Endodermal cell (in vitro differentiated cells): ENCODE data around the gene KLHL3. TPM values are rescaled to one million over a fixed set of nuclear protein-coding genes. Genes with fewer than 3 reads are reported as not detected.

ENCODE experiments used
- DNase-seq: peaks from one replicate; pipeline ENCODE4 v3.0.0-alpha.2; 2017
- H3K27ac ChIP-seq: 2 replicates; pipeline ENCODE4 v1.5.1; 2013; ENCODE audit warnings: mild to moderate bottlenecking, low read depth, low read length, moderate library complexity
- H3K27me3 ChIP-seq: 2 replicates; pipeline ENCODE4 v1.6.1; 2013; ENCODE audit warnings: mild to moderate bottlenecking, low read length, moderate library complexity; ENCODE audit not compliant: insufficient read depth, control insufficient read depth, poor library complexity, severe bottlenecking
- H3K36me3 ChIP-seq: 2 replicates; pipeline ENCODE4 v1.7.0; 2013; ENCODE audit warnings: mild to moderate bottlenecking, low read length, moderate library complexity; ENCODE audit not compliant: control insufficient read depth, insufficient read depth
- H3K4me1 ChIP-seq: one replicate; pipeline ENCODE4 v1.7.0; 2013; ENCODE audit warnings: low read length; ENCODE audit not compliant: control insufficient read depth, insufficient read depth
- H3K4me3 ChIP-seq: 2 replicates; pipeline ENCODE4 v1.5.1; 2013; ENCODE audit warnings: mild to moderate bottlenecking, low read length, moderate library complexity
- H3K9ac ChIP-seq: 2 replicates; pipeline ENCODE4 v1.6.1; 2013; ENCODE audit warnings: mild to moderate bottlenecking, low read length, moderate library complexity; ENCODE audit not compliant: poor library complexity, severe bottlenecking; ENCODE audit errors: extremely low read depth
- H3K9me3 ChIP-seq: 2 replicates; pipeline ENCODE4 v1.6.1; 2013; ENCODE audit warnings: mild to moderate bottlenecking, low read length, moderate library complexity; ENCODE audit not compliant: control insufficient read depth
- H3K27ac Mint-ChIP-seq: 2 replicates; pipeline ENCODE4 v1.8.0; 2020; ENCODE audit warnings: mixed read lengths
- H3K27me3 Mint-ChIP-seq: 2 replicates; pipeline ENCODE4 v1.8.0; 2021; ENCODE audit warnings: mild to moderate bottlenecking, mixed read lengths; ENCODE audit not compliant: insufficient read depth
- H3K36me3 Mint-ChIP-seq: 2 replicates; pipeline ENCODE4 v1.8.0; 2020; ENCODE audit warnings: low read depth, mixed read lengths
- H3K4me1 Mint-ChIP-seq: 2 replicates; pipeline ENCODE4 v1.8.0; 2020; ENCODE audit warnings: mixed read lengths
- H3K4me3 Mint-ChIP-seq: 2 replicates; pipeline ENCODE4 v1.8.0; 2020; ENCODE audit warnings: mild to moderate bottlenecking, moderate library complexity, mixed read lengths
- H3K9me3 Mint-ChIP-seq: 2 replicates; pipeline ENCODE4 v1.8.0; 2020; ENCODE audit warnings: mild to moderate bottlenecking, mixed read lengths
- WGBS, 2 experiments: methylation state at CpG; one replicate each; pipeline versions ENCODE4 v1.1.5 to v1.1.7; 2013; ENCODE audit warnings: missing lambda C conversion rate in 2 of 2, mixed read lengths in 1 of 2; ENCODE audit not compliant: insufficient coverage in 1 of 2, insufficient read length in 1 of 2; 5-methylcytosine and 5-hydroxymethylcytosine counted together
- total RNA-seq, 2 donors: library from RNA; stranded (reverse); fragmentation: NEBNext Ultra II Directional in 1 of 2; extraction: Animal tissue kit (Norgen Biotek cat#: 25700) in 1 of 2; gene quantifications; 2 replicates in 1 of 2; 3 replicates in 1 of 2; pipeline ENCODE4 v1.2.1, GENCODE V29; 2021
- TF ChIP-seq, protein P1 (sequence below): fragments of 200-600 bp; sonication (generic); conservative IDR thresholded peaks from 2 replicates; pipeline ENCODE4 v1.5.0; 2021; ENCODE audit warnings: antibody characterized with exemption, mild to moderate bottlenecking

KLHL3 gene
- total RNA-seq, 2 donors from 2014 or later = 17.5 to 19.4 TPM

DNA sequence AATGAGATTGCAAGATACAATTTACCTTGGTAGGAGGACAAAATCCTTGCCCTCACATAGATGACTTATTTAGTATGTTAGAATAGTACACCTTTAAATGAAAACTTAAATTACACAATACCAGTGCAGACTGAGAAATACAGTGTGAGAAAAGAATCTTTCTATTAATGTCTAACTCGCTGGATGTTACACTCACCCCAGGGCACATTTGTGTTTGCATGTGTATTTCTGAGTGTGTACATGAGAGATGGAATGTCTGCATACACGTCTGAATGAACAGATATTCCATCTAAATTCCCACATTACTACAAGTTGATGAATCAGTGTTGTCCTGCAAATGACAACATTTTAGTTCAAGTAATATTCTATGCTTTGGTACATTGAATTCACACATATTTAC is 99.8 kb downstream of the KLHL3 start:
- Mint-ChIP-seq H3K4me3 (no peak overlapping the region), H3K27me3 (no peaks in the 10 kb centered on the region), H3K9me3 (peaks cover 2% of the 10 kb centered on the region), H3K4me1 (peaks cover 8% of the 10 kb centered on the region), H3K27ac (no peak overlapping the region), H3K36me3 (peaks cover 44% of the 10 kb centered on the region)
- 86% methylated on average over 2 of the region's 2 CpGs; no CpG with 5 or more reads in 1 of the 2 experiments for WGBS, 2 experiments
- H3K9me3 ChIP-seq = no peaks in the 10 kb centered on the region
- no peak overlapping the region for H3K9ac ChIP-seq
- TF ChIP-seq, protein P1, sequence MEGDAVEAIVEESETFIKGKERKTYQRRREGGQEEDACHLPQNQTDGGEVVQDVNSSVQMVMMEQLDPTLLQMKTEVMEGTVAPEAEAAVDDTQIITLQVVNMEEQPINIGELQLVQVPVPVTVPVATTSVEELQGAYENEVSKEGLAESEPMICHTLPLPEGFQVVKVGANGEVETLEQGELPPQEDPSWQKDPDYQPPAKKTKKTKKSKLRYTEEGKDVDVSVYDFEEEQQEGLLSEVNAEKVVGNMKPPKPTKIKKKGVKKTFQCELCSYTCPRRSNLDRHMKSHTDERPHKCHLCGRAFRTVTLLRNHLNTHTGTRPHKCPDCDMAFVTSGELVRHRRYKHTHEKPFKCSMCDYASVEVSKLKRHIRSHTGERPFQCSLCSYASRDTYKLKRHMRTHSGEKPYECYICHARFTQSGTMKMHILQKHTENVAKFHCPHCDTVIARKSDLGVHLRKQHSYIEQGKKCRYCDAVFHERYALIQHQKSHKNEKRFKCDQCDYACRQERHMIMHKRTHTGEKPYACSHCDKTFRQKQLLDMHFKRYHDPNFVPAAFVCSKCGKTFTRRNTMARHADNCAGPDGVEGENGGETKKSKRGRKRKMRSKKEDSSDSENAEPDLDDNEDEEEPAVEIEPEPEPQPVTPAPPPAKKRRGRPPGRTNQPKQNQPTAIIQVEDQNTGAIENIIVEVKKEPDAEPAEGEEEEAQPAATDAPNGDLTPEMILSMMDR = no peak
- peak overlapping the region; percentile 37 for H3K27ac ChIP-seq
- no peaks in the 10 kb centered on the region for H3K36me3 ChIP-seq
- H3K4me1 ChIP-seq = no peaks in the 10 kb centered on the region
- H3K4me3 ChIP-seq = no peak overlapping the region
- no peaks in the 10 kb centered on the region for H3K27me3 ChIP-seq
- no peak for DNase-seq

GRCh38 chr5:137635521-137635921 is 100.4 kb downstream of the KLHL3 start:
- no peak overlapping the region for H3K4me3 Mint-ChIP-seq
- H3K4me1 ChIP-seq = no peaks in the 10 kb centered on the region
- peaks cover 2% of the 10 kb centered on the region for H3K9me3 Mint-ChIP-seq
- H3K36me3 ChIP-seq = no peaks in the 10 kb centered on the region
- H3K27me3 Mint-ChIP-seq = no peaks in the 10 kb centered on the region
- no peak for DNase-seq
- no peaks in the 10 kb centered on the region for H3K9me3 ChIP-seq
- H3K36me3 Mint-ChIP-seq = peaks cover 44% of the 10 kb centered on the region
- no peak overlapping the region for H3K9ac ChIP-seq
- TF ChIP-seq, protein P1 = no peak
- peaks cover 9% of the 10 kb centered on the region for H3K4me1 Mint-ChIP-seq
- H3K4me3 ChIP-seq = no peak overlapping the region
- H3K27me3 ChIP-seq = no peaks in the 10 kb centered on the region
- H3K27ac Mint-ChIP-seq = no peak overlapping the region
- H3K27ac ChIP-seq = peak overlapping the region; percentile 37
- WGBS, 2 experiments = 17 to 85% methylated on average over 1 of the region's 1 CpG

DNA sequence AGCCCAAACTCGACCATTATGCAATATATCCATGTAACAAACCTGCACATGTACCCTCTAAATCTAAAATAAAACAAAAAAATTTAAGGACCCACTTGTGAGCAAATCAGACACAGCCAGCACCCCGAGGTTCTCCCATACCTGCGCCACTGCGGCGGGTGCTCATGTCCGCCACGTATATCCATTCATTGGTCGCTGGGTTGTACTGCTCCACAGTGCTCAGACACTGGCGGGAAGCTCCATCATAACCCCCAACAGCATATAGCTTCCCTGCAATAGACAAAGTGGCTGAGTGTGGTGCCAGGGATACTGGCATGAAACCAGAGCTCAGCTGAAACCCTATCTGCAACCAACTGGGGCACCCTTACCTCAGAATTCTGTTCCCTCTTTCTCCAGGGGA is 102.0 kb downstream of the KLHL3 start:
- Histone ChIP-seq H3K9ac (no peak overlapping the region), H3K36me3 (no peaks in the 10 kb centered on the region), H3K27me3 (no peaks in the 10 kb centered on the region), H3K4me1 (peaks cover 3% of the 10 kb centered on the region), H3K9me3 (no peaks in the 10 kb centered on the region), H3K27ac (no peak overlapping the region), H3K4me3 (no peak overlapping the region)
- 90 to 95% methylated on average over 2 to 9 of the region's 9 CpGs for WGBS, 2 experiments
- Mint-ChIP-seq H3K4me1 (peaks cover 18% of the 10 kb centered on the region), H3K27ac (no peak overlapping the region), H3K4me3 (no peak overlapping the region), H3K36me3 (peaks cover 36% of the 10 kb centered on the region), H3K27me3 (no peaks in the 10 kb centered on the region), H3K9me3 (peaks cover under 1% of the 10 kb centered on the region)
- TF ChIP-seq, protein P1 = no peak
- DNase-seq = no peak
